ENCODE data around the gene CCSER1. TPM values are rescaled to one million over a fixed set of nuclear protein-coding genes. Genes with fewer than 3 reads are reported as not detected.

Gene CCSER1
- total RNA-seq, 2 experiments from 2014 or later = not detected

DNA sequence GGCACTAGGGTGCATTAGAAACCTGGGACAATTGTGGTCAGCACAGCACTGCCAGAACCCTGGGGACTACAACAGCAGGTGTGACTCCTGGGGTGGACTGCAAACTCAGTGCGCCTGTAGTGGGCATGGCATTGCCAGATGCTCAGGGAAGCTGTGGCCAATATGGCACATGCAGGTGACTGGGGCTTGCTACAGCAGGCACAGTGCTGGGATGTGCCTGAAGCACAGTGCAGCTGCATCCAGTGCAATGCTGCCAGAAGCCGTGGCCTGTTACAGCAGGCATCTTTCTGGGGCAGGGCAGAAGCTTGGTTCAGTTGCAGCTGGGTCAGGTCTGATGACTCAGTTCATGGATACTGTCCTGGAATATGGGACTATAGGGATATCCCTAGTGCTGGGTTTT lies 445.8 kb downstream of the CCSER1 start:
- Histone ChIP-seq H4K20me1 (ENCODE audit: insufficient read depth, low read length) (no peaks in the 10 kb centered on the region), H3K4me1 (ENCODE audit: insufficient read depth, low read length, poor library complexity, severe bottlenecking) (no peaks in the 10 kb centered on the region), H3K27ac (ENCODE audit: low read depth, low read length, poor library complexity, severe bottlenecking) (no peak overlapping the region), H2AFZ (ENCODE audit: low read length) (no peak overlapping the region), H3K4me2 (ENCODE audit: low read length) (no peak overlapping the region), H3K36me3 (ENCODE audit: insufficient read depth, low read length) (no peaks in the 10 kb centered on the region), H3K9me3 (ENCODE audit: low read length) (no peaks in the 10 kb centered on the region), H3K4me3 (ENCODE audit: low read depth, low read length, poor library complexity, severe bottlenecking) (no peak overlapping the region), H3K9me2 (ENCODE audit: insufficient read depth, low read length) (no peaks in the 10 kb centered on the region), H3K79me2 (ENCODE audit: insufficient read depth, low read depth, low read length) (no peaks in the 10 kb centered on the region)
- BruUV-seq (replicated peaks) = no TSS peak
- TF ChIP-seq, protein P1, sequence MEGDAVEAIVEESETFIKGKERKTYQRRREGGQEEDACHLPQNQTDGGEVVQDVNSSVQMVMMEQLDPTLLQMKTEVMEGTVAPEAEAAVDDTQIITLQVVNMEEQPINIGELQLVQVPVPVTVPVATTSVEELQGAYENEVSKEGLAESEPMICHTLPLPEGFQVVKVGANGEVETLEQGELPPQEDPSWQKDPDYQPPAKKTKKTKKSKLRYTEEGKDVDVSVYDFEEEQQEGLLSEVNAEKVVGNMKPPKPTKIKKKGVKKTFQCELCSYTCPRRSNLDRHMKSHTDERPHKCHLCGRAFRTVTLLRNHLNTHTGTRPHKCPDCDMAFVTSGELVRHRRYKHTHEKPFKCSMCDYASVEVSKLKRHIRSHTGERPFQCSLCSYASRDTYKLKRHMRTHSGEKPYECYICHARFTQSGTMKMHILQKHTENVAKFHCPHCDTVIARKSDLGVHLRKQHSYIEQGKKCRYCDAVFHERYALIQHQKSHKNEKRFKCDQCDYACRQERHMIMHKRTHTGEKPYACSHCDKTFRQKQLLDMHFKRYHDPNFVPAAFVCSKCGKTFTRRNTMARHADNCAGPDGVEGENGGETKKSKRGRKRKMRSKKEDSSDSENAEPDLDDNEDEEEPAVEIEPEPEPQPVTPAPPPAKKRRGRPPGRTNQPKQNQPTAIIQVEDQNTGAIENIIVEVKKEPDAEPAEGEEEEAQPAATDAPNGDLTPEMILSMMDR (conservative IDR thresholded peaks at IDR 0.05; ENCODE audit: low read length) = no peak
- TF ChIP-seq EZH2phosphoT487 (IDR thresholded peaks at IDR 0.05; ENCODE audit: borderline replicate concordance, low read depth, low read length) = no peak
- intact Hi-C loops (cut with micrococcal nuclease; ENCODE audit: unreplicated experiment) = no loop called here
- CTCF ChIA-PET (ENCODE audit: unreplicated experiment) = no interaction called here
- POLR2A ChIA-PET = no interaction called here
- DNase-seq (ENCODE audit: low spot score) = no peak

DNA sequence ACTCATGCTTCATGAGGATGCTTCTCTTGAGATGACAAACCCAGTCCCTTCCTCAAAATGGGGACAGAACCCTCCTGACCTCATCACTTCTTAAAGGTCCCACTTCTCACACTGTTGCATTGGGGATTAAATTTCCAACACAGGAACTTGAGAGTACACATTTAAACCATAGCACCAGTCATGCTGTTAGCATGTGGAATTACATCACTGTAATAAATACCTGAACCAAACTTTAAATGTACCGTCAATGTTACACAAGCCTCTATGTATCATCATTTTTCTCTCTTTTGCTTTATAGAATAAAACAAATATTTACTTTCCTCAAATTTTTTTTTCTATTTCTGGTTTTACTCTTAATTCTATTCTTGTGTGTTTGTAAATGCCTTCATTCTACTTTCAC lies 448.2 kb downstream of the CCSER1 start:
- H3K9me3 ChIP-seq (ENCODE audit: low read length) = no peaks in the 10 kb centered on the region
- H2AFZ ChIP-seq (ENCODE audit: low read length) = no peak overlapping the region
- ChIA-PET CTCF (ENCODE audit: unreplicated experiment) (no interaction called here), POLR2A (no interaction called here)
- H3K4me3 ChIP-seq (ENCODE audit: low read depth, low read length, poor library complexity, severe bottlenecking) = no peak overlapping the region
- no peaks in the 10 kb centered on the region for H4K20me1 ChIP-seq (ENCODE audit: insufficient read depth, low read length)
- no peaks in the 10 kb centered on the region for H3K36me3 ChIP-seq (ENCODE audit: insufficient read depth, low read length)
- no peak overlapping the region for H3K27ac ChIP-seq (ENCODE audit: low read depth, low read length, poor library complexity, severe bottlenecking)
- H3K9me2 ChIP-seq (ENCODE audit: insufficient read depth, low read length) = no peaks in the 10 kb centered on the region
- intact Hi-C loops (cut with micrococcal nuclease; ENCODE audit: unreplicated experiment) = no loop called here
- no peak overlapping the region for H3K4me2 ChIP-seq (ENCODE audit: low read length)
- no peak for TF ChIP-seq EZH2phosphoT487 (IDR thresholded peaks at IDR 0.05; ENCODE audit: borderline replicate concordance, low read depth, low read length)
- TF ChIP-seq, protein P1 (conservative IDR thresholded peaks at IDR 0.05; ENCODE audit: low read length) = no peak
- no peaks in the 10 kb centered on the region for H3K79me2 ChIP-seq (ENCODE audit: insufficient read depth, low read depth, low read length)
- BruUV-seq (replicated peaks) = no TSS peak
- DNase-seq (ENCODE audit: low spot score) = no peak
- no peaks in the 10 kb centered on the region for H3K4me1 ChIP-seq (ENCODE audit: insufficient read depth, low read length, poor library complexity, severe bottlenecking)

DNA sequence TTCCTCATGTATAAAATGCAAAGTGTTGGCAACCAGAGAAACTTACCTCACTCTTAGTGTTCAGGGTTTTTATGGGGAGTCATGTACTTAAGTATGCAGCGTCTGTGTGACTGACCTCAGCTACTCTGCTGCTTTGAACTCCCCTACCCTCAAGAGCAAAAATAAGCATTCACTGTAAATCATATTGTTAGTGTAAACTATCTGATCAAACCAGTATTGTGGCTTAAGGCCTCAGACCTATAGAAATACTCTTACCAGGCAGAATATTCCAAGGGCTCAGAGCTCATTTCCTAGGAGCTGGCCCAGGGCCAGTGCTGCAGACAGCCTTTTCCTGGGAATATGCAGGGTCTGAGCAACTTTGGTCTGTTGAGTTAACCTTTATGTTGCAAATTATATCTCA lies 453.1 kb downstream of the CCSER1 start:
- no TSS peak for BruUV-seq (replicated peaks)
- intact Hi-C loops (cut with micrococcal nuclease; ENCODE audit: unreplicated experiment) = no loop called here
- H3K4me3 ChIP-seq (ENCODE audit: low read depth, low read length, poor library complexity, severe bottlenecking) = no peak overlapping the region

More for the DNA sequence above, 453.1 kb downstream of the CCSER1 start:
- H3K36me3 ChIP-seq (ENCODE audit: insufficient read depth, low read length) = no peaks in the 10 kb centered on the region
- no peaks in the 10 kb centered on the region for H4K20me1 ChIP-seq (ENCODE audit: insufficient read depth, low read length)
- H3K9me2 ChIP-seq (ENCODE audit: insufficient read depth, low read length) = no peaks in the 10 kb centered on the region
- no peak for DNase-seq (ENCODE audit: low spot score)
- no peak for TF ChIP-seq EZH2phosphoT487 (IDR thresholded peaks at IDR 0.05; ENCODE audit: borderline replicate concordance, low read depth, low read length)
- TF ChIP-seq, protein P1 (conservative IDR thresholded peaks at IDR 0.05; ENCODE audit: low read length) = no peak
- H2AFZ ChIP-seq (ENCODE audit: low read length) = no peak overlapping the region
- no peak overlapping the region for H3K27ac ChIP-seq (ENCODE audit: low read depth, low read length, poor library complexity, severe bottlenecking)
- no peaks in the 10 kb centered on the region for H3K4me1 ChIP-seq (ENCODE audit: insufficient read depth, low read length, poor library complexity, severe bottlenecking)
- no peaks in the 10 kb centered on the region for H3K79me2 ChIP-seq (ENCODE audit: insufficient read depth, low read depth, low read length)
- ChIA-PET POLR2A (no interaction called here), CTCF (ENCODE audit: unreplicated experiment) (no interaction called here)
- H3K4me2 ChIP-seq (ENCODE audit: low read length) = no peak overlapping the region
- H3K9me3 ChIP-seq (ENCODE audit: low read length) = no peaks in the 10 kb centered on the region
